ENCODE results near the gene ZFPL1.

ZFPL1 gene

DNA sequence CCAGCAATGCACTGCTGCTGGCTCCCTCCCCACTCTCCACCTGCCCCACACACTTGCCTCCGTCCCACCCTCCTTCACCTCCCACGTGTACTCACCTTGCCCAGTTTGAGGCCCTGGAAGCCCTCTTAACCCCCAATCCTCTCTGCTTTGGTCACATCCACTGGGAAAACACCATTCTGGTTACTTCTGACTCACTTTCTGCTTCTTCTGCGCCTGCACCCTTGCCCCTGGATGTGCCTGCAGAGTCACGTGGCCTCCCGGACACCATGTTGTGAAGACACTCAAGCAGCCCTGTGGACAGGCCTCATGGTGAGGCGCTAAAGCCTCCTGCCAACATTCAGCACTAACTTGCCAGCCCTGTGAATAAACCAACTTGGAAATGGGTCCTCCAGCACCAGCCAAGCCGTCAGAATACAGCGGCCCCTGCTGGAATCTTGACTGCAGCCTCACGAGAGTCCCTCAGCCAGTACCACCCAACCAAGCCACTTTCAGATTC, 23.1 kb upstream of the ZFPL1 start:
- no peak for DNase-seq

- no peak for DNase-seq
These were observed 20.5 kb upstream of the ZFPL1 start for GRCh38 chr11:65063532-65063931.

- DNase-seq, result no peak
These were observed 19.2 kb upstream of the ZFPL1 start for GRCh38 chr11:65064847-65065240.

DNA sequence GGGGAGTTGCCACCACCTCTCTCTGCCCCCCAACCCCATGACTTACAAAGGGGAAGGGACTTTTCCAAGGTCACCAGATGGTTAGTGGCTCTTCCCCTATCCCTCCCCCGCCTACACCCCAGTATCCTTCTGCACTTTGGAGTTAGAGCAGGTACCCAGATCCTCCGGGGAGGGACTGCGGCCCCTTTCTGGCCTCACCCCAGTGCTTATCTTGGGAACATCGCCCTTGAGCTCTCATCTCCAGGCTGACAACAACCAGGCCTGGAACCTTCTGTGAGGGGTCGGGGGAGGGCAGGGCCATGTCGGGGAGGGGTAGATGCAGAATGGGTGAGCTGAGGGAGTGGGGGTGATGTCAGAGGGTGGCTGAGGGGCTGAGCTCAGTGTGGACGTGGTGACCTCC, 18.2 kb upstream of the ZFPL1 start:
- DNase-seq, result no peak

DNA sequence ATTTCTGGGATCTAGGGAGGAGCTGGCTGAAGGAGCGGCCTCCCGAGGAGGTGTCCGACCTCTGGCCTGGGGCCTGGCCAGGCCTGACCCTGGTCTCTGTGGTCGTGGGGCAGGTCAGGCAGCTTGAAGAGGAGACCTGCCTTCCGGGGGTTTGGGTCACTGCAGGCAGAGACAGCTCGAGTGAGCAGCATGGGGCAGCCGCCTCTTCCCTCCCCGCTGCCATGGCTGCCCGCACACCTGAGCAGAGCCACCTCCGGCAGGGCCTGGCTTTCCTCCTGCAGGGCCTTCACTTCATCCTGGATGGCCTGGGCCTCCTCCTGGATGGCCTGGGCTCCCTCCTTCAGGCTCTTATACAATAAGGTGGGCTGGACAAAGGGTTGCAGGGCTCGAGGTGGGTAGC, 17.7 kb upstream of the ZFPL1 start:
- DNase-seq, result no peak

- no peak for DNase-seq
These were observed 17.2 kb upstream of the ZFPL1 start for GRCh38 chr11:65066805-65067291.

- DNase-seq, result no peak
These were observed 16.6 kb upstream of the ZFPL1 start for GRCh38 chr11:65067446-65067845.

- no peak for DNase-seq
These were observed 14.8 kb upstream of the ZFPL1 start for GRCh38 chr11:65069217-65069616.

GRCh38 chr11:65071907-65072630, 12.0 kb upstream of the ZFPL1 start:
- DNase-seq, result no peak

DNA sequence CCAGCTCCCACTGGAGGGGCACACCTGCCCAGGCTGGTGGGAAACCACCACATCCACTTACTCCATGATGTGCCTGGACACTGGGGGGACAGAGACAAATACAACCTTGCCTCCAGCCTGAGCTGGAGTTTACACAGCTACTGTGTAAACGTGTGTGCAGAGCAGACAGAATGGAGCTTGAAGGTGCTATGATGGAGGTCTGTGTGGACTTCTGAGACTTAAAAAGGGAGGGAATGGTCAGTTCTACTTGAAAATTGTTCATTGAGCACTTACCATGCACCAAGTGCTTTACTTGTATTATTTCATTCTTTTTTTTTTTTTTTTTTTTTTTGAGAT, 11.4 kb upstream of the ZFPL1 start:
- no peak for DNase-seq

DNA sequence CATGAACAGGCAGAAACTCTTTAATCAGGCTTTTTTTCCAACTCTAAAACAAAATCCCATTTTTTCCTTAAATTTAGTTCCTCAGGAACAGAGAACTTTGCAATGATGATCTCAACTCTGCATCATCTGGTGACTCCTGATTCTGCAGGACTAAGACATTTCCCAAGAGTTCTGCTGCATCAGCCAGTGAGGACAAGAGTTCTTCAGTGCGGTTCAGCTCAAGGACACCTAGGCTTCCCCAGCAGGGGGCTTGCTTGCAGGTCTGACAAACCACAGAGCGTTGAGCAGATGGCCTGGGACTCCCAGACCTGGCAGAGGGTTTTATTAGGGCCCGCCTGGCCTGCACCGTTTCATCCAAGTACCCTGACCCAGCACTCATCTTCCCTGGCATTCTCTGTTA, 6.6 kb upstream of the ZFPL1 start:
- DNase-seq, result no peak

DNA sequence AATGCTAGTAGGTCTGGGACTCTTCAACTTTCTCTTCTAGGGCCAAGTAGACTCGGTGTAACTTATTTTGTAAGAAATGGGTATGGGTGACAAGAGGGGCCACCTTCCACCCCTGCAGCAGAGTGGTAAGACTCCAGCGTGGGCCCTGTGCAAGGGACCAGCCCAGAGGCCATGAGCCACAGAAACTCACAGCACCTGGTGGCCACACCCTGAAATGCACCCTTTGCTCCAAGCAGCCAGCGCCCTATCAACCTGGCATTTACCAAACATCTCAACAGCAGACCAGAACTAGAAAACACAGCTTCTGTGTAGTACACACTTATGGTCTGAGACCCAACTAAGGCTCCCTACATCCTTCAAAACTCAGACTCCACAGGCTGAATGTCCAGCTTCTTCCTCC, 5.9 kb upstream of the ZFPL1 start:
- DNase-seq, result peak; percentile 49

DNA sequence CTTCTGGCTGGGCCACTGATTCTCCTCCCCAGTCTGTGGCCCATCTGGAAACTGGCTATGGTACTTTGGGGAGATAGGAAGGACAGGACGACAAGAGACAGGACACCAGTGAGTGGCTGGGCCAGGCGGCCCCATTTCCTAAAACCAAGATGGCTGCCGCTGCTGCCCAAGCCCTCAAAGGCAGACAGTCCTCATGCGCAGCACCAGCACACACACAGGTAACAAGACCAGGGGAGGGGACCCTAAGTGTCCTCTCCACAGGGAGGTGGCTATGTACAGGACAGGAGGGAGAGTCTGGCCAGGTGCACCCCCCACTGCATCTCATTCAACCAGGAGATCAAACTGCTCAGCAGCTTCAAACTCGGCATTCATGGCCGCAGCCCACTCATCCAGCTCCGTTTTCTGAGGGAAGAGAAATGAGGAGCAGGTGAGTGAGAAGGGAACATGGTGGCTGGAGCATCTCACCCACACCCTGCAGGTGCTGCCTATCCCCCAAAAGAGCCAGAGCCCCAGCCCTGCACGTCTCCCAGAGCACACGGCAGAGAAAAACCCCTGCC, 5.2 kb upstream of the ZFPL1 start:
- DNase-seq, result no peak

DNA sequence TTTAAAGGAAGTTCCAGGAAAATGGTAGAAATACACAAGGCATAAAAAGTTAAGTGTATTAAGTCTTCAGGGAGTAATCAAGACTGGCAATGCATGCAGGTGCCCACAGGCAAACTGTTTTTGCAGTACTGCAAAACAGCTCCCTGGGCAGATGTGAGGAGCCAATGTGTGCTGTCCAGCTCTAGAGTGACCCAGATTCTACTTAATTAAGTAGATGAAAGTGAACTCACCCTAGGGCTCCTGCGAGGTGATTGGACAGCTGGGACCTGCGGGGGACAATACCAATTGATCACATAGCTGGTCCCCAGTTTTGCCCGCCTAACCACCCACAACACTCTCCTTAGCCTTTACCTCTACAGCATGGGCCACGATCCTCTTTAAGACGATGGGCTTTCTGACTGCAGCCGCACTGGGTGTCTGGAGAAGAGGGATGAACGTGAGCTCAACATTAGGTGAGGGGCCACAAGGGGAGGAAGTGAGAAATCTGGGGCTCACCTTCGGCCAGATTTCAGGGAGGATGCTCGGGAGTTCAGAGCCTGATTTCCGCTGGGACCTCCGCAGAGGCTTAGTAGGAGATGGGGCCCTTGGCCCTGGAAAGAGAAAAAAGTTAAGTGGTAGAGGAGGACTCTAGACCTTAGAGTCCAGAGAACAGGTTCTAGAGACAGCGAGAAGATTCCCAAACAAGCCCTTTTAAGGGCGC, 738 bp upstream of the ZFPL1 start:
- DNase-seq, result no peak

- DNase-seq, result no peak
These were observed 765 bp downstream of the ZFPL1 start for GRCh38 chr11:65084598-65085375.

DNA sequence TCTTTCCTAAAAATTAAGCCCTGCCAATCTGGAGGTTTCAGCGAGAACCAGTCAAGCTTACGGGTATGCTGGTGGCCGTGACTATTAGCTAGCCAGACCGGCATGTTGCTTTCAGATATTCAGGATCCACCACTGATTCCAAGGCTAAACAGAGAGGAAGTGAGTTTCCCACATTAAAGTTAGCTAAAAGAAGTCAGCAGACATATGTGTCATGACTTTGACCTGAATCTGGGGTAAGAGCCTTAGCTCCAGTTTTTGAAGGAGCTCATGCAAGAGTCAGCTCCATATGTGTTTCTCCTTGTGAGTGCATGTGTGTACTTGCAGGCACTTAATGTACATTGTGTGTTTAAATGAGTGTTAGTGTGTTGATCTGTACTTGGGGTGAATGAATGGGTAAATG, 1.4 kb downstream of the ZFPL1 start:
- no peak for DNase-seq

DNA sequence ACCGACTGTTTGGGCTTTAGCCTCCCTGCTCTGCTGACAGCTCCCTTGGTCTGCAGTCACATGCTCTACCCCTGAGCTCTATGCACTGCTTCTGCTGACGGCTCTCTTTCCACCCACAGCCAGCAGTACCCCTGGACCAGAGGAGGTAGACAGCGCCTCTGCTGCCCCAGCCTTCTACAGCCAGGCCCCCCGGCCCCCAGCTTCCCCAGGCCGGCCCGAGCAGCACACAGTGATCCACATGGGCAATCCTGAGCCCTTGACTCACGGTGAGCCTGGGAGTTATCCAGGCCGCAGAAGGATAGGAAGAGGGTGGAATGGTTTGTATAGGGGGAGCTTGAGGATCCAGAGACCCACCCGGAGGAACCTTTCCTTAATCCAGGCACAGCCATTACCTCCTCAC, 2.8 kb downstream of the ZFPL1 start:
- DNase-seq, result no peak

DNA sequence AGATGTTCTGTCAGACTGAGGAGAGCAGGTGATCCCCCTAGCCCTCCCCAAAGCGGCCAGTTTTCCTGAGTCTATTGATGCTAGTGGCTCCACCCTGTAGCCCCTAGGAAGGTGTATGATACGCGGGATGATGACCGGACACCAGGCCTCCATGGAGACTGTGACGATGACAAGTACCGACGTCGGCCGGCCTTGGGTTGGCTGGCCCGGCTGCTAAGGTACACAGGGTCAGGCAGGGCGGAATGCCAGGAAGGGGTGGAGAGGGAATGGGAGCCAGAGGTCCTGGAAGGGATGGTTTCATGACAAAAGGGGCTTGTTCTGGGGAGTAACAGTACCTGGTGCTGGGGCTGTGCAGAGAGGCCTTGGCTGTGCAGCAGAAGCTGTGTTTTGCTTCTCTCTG, 3.2 kb downstream of the ZFPL1 start:
- DNase-seq, result no peak

DNA sequence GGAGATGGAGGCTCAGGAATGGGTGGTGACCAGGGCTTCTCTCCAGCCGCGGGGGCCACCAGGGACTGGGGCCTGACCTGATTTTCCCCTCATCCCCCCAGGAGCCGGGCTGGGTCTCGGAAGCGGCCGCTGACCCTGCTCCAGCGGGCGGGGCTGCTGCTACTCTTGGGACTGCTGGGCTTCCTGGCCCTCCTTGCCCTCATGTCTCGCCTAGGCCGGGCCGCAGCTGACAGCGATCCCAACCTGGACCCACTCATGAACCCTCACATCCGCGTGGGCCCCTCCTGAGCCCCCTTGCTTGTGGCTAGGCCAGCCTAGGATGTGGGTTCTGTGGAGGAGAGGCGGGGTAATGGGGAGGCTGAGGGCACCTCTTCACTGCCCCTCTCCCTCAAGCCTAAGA, 3.8 kb downstream of the ZFPL1 start:
- no peak for DNase-seq

- DNase-seq, result no peak
These were observed 5.6 kb downstream of the ZFPL1 start for GRCh38 chr11:65089621-65090020.

DNA sequence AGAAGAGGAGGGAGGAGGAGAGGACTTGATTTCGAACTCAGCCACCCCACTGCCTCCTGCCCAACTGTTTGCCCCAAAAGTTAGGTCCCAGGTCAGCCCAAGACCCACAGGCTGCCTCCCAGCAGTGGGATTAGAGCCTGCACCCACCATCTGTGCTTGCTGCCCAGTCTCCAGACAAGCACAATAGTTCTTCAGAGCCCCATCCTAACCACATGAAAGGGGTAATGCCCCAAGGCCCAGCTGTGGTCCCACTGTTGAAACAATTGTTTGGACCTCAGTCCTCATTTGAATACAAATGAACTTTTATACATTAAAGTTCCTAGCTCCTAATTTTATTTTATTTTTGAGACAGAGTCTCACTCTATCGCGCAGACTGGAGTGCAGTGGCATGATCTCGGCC, 6.6 kb downstream of the ZFPL1 start:
- no peak for DNase-seq

DNA sequence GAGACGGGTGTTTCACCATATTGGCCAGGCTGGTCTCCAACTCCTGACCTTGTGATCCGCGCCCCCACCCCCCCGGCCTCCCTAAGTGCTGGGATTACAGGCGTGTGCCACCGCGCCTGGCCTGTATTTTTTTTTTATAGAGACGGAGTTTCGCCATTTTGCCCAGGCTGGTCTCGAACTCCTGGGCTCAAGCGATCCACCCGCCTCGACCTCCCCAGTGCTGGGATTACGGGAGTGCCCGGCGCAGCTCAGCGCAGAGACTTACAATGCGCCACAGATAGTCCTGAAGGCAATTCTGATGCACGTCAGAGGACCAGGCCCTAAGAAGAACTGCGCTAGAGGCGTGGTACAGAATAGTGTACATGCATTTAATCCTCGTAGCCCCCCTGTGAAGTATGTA, 11.4 kb downstream of the ZFPL1 start:
- DNase-seq, result no peak

- peak; percentile 74 for DNase-seq
These were observed 12.2 kb downstream of the ZFPL1 start, which contains the start of gene VPS51 for GRCh38 chr11:65095974-65096806. TSS of gene VPS51 (plus strand) at chr11:65096214. CDS start at chr11:65096251, 37 bp downstream.

All from GDM1 (cell line).